Measurements from ENCODE around the gene NANP. TPM values are rescaled to one million over a fixed set of nuclear protein-coding genes. Genes with fewer than 3 reads are reported as not detected.

The NANP gene
- total and polyA plus RNA-seq, 2 of the 13 experiments (the other 11 are each of a cell fraction or from before 2014, with no cell fraction given), result 8.9 to 21.5 TPM

GRCh38 chr20:25579081-25579770 lies 44.6 kb downstream of the NANP start (continued):
- TF ChIP-seq, protein P1, sequence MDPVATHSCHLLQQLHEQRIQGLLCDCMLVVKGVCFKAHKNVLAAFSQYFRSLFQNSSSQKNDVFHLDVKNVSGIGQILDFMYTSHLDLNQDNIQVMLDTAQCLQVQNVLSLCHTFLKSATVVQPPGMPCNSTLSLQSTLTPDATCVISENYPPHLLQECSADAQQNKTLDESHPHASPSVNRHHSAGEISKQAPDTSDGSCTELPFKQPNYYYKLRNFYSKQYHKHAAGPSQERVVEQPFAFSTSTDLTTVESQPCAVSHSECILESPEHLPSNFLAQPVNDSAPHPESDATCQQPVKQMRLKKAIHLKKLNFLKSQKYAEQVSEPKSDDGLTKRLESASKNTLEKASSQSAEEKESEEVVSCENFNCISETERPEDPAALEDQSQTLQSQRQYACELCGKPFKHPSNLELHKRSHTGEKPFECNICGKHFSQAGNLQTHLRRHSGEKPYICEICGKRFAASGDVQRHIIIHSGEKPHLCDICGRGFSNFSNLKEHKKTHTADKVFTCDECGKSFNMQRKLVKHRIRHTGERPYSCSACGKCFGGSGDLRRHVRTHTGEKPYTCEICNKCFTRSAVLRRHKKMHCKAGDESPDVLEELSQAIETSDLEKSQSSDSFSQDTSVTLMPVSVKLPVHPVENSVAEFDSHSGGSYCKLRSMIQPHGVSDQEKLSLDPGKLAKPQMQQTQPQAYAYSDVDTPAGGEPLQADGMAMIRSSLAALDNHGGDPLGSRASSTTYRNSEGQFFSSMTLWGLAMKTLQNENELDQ (CRISPR knock-in tag; IDR thresholded peaks at IDR 0.05; ENCODE audit: borderline replicate concordance), result no peak
- TF ChIP-seq REPIN1 (CRISPR knock-in tag; IDR thresholded peaks at IDR 0.05; ENCODE audit: borderline replicate concordance, low read depth) (no peak), LBX2 (CRISPR knock-in tag; IDR thresholded peaks at IDR 0.05; ENCODE audit: borderline replicate concordance) (no peak), CENPX (CRISPR knock-in tag; IDR thresholded peaks at IDR 0.05) (no peak), ZNF724P (CRISPR knock-in tag; IDR thresholded peaks at IDR 0.05; ENCODE audit: borderline replicate concordance) (no peak), ZNF3 (CRISPR knock-in tag; IDR thresholded peaks at IDR 0.05) (no peak), ZFX (CRISPR knock-in tag; IDR thresholded peaks at IDR 0.05; ENCODE audit: low read depth) (peak; percentile 43; the same call in 1 of the 2 replicates), ZNF607 (CRISPR knock-in tag; IDR thresholded peaks at IDR 0.05; ENCODE audit: borderline replicate concordance) (no peak), ZNF75D (CRISPR knock-in tag; IDR thresholded peaks at IDR 0.05; ENCODE audit: borderline replicate concordance) (no peak), ARHGAP35 (CRISPR knock-in tag; IDR thresholded peaks at IDR 0.05; ENCODE audit: borderline replicate concordance) (no peak), ETS1 (CRISPR knock-in tag; IDR thresholded peaks at IDR 0.05) (no peak), KLF15 (CRISPR knock-in tag; IDR thresholded peaks at IDR 0.05; ENCODE audit: borderline replicate concordance) (no peak), ZNF224 (CRISPR knock-in tag; IDR thresholded peaks at IDR 0.05) (no peak), IKZF5 (CRISPR knock-in tag; IDR thresholded peaks at IDR 0.05) (0 out of 2 replicates have a peak, but pooled peaks have one; percentile 29), RFXAP (CRISPR knock-in tag; IDR thresholded peaks at IDR 0.05; ENCODE audit: borderline replicate concordance) (0 out of 2 replicates have a peak, but pooled peaks have one; percentile 45), ZBTB7B (CRISPR knock-in tag; IDR thresholded peaks at IDR 0.05) (0 out of 2 replicates have a peak, but pooled peaks have one; percentile 41), TOPORS (CRISPR knock-in tag; IDR thresholded peaks at IDR 0.05) (no peak)
- TF ChIP-seq, protein P2, sequence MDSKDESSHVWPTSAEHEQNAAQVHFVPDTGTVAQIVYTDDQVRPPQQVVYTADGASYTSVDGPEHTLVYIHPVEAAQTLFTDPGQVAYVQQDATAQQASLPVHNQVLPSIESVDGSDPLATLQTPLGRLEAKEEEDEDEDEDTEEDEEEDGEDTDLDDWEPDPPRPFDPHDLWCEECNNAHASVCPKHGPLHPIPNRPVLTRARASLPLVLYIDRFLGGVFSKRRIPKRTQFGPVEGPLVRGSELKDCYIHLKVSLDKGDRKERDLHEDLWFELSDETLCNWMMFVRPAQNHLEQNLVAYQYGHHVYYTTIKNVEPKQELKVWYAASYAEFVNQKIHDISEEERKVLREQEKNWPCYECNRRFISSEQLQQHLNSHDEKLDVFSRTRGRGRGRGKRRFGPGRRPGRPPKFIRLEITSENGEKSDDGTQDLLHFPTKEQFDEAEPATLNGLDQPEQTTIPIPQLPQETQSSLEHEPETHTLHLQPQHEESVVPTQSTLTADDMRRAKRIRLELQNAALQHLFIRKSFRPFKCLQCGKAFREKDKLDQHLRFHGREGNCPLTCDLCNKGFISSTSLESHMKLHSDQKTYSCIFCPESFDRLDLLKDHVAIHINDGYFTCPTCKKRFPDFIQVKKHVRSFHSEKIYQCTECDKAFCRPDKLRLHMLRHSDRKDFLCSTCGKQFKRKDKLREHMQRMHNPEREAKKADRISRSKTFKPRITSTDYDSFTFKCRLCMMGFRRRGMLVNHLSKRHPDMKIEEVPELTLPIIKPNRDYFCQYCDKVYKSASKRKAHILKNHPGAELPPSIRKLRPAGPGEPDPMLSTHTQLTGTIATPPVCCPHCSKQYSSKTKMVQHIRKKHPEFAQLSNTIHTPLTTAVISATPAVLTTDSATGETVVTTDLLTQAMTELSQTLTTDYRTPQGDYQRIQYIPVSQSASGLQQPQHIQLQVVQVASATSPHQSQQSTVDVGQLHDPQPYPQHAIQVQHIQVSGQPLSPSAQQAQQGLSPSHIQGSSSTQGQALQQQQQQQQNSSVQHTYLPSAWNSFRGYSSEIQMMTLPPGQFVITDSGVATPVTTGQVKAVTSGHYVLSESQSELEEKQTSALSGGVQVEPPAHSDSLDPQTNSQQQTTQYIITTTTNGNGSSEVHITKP (CRISPR knock-in tag; IDR thresholded peaks at IDR 0.05; ENCODE audit: low read depth), result no peak
- TF ChIP-seq, protein P3, sequence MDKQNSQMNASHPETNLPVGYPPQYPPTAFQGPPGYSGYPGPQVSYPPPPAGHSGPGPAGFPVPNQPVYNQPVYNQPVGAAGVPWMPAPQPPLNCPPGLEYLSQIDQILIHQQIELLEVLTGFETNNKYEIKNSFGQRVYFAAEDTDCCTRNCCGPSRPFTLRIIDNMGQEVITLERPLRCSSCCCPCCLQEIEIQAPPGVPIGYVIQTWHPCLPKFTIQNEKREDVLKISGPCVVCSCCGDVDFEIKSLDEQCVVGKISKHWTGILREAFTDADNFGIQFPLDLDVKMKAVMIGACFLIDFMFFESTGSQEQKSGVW (CRISPR knock-in tag; IDR thresholded peaks at IDR 0.05; ENCODE audit: borderline replicate concordance), result no peak

Data from HepG2 (cell line).